SK-N-SH treated with all-trans-retinoic acid at 6 μM for 48 hours (cell line): ENCODE measurements around the gene KIF6.

Experiments
- ATAC-seq: fragments of 200-7000 bp; cut with Tn5 transposase; 3 replicates; pipeline ENCODE4 v1.9.1; 2020; ENCODE audit warnings: mild to moderate bottlenecking, moderate library complexity
- ARNTL ChIP-seq: fragments of 450-650 bp; formaldehyde crosslinking; IDR thresholded peaks from 2 replicates; pipeline ENCODE4 v1.5.0; 2020; ENCODE audit warnings: low read depth, mild to moderate bottlenecking, moderate library complexity, borderline replicate concordance
- BACH2 ChIP-seq: fragments of 250-450 bp; sonication (Bioruptor Pico); IDR thresholded peaks from 2 replicates; pipeline ENCODE4 v1.9.0; 2021; ENCODE audit warnings: mild to moderate bottlenecking, borderline replicate concordance
- CREB5 ChIP-seq: fragments of 250-450 bp; sonication (Bioruptor Pico); IDR thresholded peaks from 2 replicates; pipeline ENCODE4 v1.5.1; 2020; ENCODE audit warnings: low read depth, mild to moderate bottlenecking, moderate library complexity
- CSDC2 ChIP-seq: fragments of 250-450 bp; sonication (Bioruptor Pico); IDR thresholded peaks from 2 replicates; pipeline ENCODE4 v1.5.0; 2020; ENCODE audit warnings: mild to moderate bottlenecking, moderate library complexity
- ESRRG ChIP-seq: fragments of 250-450 bp; sonication (Bioruptor Pico); IDR thresholded peaks from 2 replicates; pipeline ENCODE4 v1.6.1; 2021; ENCODE audit warnings: mild to moderate bottlenecking
- GLIS3 ChIP-seq: fragments of 250-450 bp; sonication (Bioruptor Pico); IDR thresholded peaks from 2 replicates; pipeline ENCODE4 v1.5.0; 2020; ENCODE audit warnings: mild to moderate bottlenecking, moderate library complexity
- ISL1 ChIP-seq: fragments of 250-450 bp; sonication (Bioruptor Pico); IDR thresholded peaks from 2 replicates; pipeline ENCODE4 v2.1.2; 2022; ENCODE audit warnings: mild to moderate bottlenecking, moderate library complexity
- OSR1 ChIP-seq: fragments of 250-450 bp; sonication (Bioruptor Pico); IDR thresholded peaks from 2 replicates; pipeline ENCODE4 v1.8.0; 2022; ENCODE audit warnings: moderate library complexity, mild to moderate bottlenecking, inconsistent platforms
- PATZ1 ChIP-seq: fragments of 250-450 bp; sonication (Bioruptor Pico); IDR thresholded peaks from 2 replicates; pipeline ENCODE4 v1.8.0; 2020; ENCODE audit warnings: mild to moderate bottlenecking, moderate library complexity, borderline replicate concordance
- POU6F1 ChIP-seq: fragments of 250-450 bp; sonication (Bioruptor Pico); IDR thresholded peaks from 2 replicates; pipeline ENCODE4 v1.8.0; 2021; ENCODE audit warnings: low read depth, mild to moderate bottlenecking, moderate library complexity, borderline replicate concordance
- RARB ChIP-seq: fragments of 250-450 bp; sonication (Bioruptor Pico); IDR thresholded peaks from 2 replicates; pipeline ENCODE4 v1.8.0; 2021; ENCODE audit warnings: mild to moderate bottlenecking, moderate library complexity
- SNAI2 ChIP-seq: fragments of 250-450 bp; sonication (Bioruptor Pico); IDR thresholded peaks from 2 replicates; pipeline ENCODE4 v1.5.0; 2020; ENCODE audit warnings: mild to moderate bottlenecking, moderate library complexity
- TOX ChIP-seq: fragments of 250-450 bp; sonication (Bioruptor Pico); IDR thresholded peaks from 2 replicates; pipeline ENCODE4 v1.8.0; 2021; ENCODE audit warnings: mild to moderate bottlenecking, moderate library complexity, borderline replicate concordance
- TSHZ2 ChIP-seq: fragments of 250-450 bp; sonication (Bioruptor Pico); IDR thresholded peaks from 2 replicates; pipeline ENCODE4 v1.5.0; 2020; ENCODE audit warnings: mild to moderate bottlenecking, moderate library complexity
- ZFP3 ChIP-seq: fragments of 250-450 bp; sonication (Bioruptor Pico); IDR thresholded peaks from 2 replicates; pipeline ENCODE4 v1.5.0; 2020; ENCODE audit warnings: mild to moderate bottlenecking, moderate library complexity
- ZFP30 ChIP-seq: fragments of 450-650 bp; formaldehyde crosslinking; IDR thresholded peaks from 2 replicates; pipeline ENCODE4 v1.5.0; 2022; ENCODE audit warnings: mild to moderate bottlenecking, moderate library complexity
- ZNF565 ChIP-seq: fragments of 450-650 bp; formaldehyde crosslinking; conservative IDR thresholded peaks from 2 replicates; pipeline ENCODE4 v1.5.0; 2020; ENCODE audit warnings: low read depth, mild to moderate bottlenecking, moderate library complexity
- ZNF70 ChIP-seq: fragments of 450-650 bp; formaldehyde crosslinking; IDR thresholded peaks from 2 replicates; pipeline ENCODE4 v1.5.0; 2020; ENCODE audit warnings: mild to moderate bottlenecking, moderate library complexity
- ZNF8 ChIP-seq: fragments of 450-650 bp; formaldehyde crosslinking; IDR thresholded peaks from 2 replicates; pipeline ENCODE4 v1.5.0; 2020; ENCODE audit warnings: mild to moderate bottlenecking, moderate library complexity
- TF ChIP-seq, protein P1 (sequence below): fragments of 250-450 bp; sonication (Bioruptor Pico); IDR thresholded peaks from 2 replicates; pipeline ENCODE4 v1.5.1; 2021; ENCODE audit warnings: mild to moderate bottlenecking, moderate library complexity

The KIF6 gene

DNA sequence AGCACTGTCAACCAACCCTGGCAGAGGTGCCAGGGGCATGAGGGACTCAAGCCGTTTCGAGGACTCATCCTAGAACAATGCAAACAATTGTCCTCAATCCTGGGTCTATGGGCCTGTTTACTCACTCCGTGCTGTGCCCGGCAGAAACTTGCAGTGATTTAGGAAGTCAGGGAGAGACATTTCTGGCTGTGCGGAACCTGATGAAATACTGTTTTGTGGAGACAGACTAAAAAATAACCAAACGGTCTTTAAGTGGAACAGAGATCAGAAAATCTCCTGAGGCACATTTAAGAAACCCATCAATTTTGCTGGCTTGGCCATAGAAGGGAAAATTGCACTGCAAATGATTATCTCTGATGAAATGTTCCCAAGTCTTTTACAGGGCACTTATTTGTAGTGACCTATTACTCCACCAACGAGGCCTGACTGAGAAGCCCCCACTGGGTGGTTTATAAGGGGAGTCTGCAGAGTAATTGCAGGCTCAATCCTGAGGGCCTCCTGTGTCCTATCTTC is 322.9 kb downstream of the KIF6 start:
- no peak for ATAC-seq
- TF ChIP-seq RARB (CRISPR knock-in tag) (no peak), PATZ1 (CRISPR knock-in tag) (no peak), CREB5 (no peak), GLIS3 (no peak), SNAI2 (CRISPR knock-in tag) (no peak), ZNF565 (CRISPR knock-in tag) (no peak), ZNF70 (CRISPR knock-in tag) (no peak), ZFP3 (no peak), CSDC2 (CRISPR knock-in tag) (no peak), TOX (CRISPR knock-in tag) (no peak)

GRCh38 chr6:39401376-39401775 is 323.8 kb downstream of the KIF6 start:
- no peak for ATAC-seq
- TF ChIP-seq POU6F1 (CRISPR knock-in tag) (no peak), TOX (CRISPR knock-in tag) (no peak), ZNF8 (CRISPR knock-in tag) (no peak), GLIS3 (no peak), BACH2 (CRISPR knock-in tag) (no peak), ZFP3 (no peak), RARB (CRISPR knock-in tag) (no peak), ESRRG (no peak), PATZ1 (CRISPR knock-in tag) (no peak), SNAI2 (CRISPR knock-in tag) (no peak), ZFP30 (CRISPR knock-in tag) (no peak)

DNA sequence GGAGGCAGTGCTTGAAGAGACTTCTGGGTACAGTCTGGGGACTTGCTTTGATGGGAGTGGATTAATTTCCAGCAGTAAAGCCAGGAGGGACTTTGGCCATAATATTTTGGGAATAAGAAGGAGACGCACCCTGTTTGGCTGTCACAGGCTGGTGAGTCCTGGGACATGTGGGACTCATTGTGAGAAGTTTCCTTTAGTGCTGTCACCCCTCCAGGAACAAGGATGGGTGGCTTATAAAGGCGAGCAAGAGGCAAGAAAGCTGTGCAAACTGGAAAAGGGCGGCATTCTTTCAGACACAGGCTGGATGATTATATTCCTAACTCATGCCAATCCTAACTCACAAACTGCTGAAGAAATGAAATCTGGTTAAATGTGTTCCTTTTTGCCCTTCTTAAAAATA is 325.2 kb downstream of the KIF6 start:
- no peak for TF ChIP-seq CSDC2 (CRISPR knock-in tag)
- TF ChIP-seq, protein P1, sequence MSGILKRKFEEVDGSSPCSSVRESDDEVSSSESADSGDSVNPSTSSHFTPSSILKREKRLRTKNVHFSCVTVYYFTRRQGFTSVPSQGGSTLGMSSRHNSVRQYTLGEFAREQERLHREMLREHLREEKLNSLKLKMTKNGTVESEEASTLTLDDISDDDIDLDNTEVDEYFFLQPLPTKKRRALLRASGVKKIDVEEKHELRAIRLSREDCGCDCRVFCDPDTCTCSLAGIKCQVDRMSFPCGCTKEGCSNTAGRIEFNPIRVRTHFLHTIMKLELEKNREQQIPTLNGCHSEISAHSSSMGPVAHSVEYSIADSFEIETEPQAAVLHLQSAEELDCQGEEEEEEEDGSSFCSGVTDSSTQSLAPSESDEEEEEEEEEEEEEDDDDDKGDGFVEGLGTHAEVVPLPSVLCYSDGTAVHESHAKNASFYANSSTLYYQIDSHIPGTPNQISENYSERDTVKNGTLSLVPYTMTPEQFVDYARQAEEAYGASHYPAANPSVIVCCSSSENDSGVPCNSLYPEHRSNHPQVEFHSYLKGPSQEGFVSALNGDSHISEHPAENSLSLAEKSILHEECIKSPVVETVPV (CRISPR knock-in tag): no peak
- TF ChIP-seq GLIS3: no peak
- TF ChIP-seq ZFP3: no peak
- TF ChIP-seq ISL1 (CRISPR knock-in tag): no peak
- TF ChIP-seq POU6F1 (CRISPR knock-in tag): no peak
- TF ChIP-seq TSHZ2 (CRISPR knock-in tag): no peak
- no peak for TF ChIP-seq ARNTL
- TF ChIP-seq ZNF8 (CRISPR knock-in tag): no peak
- TF ChIP-seq BACH2 (CRISPR knock-in tag): no peak
- TF ChIP-seq ZNF70 (CRISPR knock-in tag): no peak
- TF ChIP-seq SNAI2 (CRISPR knock-in tag): no peak
- no peak for TF ChIP-seq RARB (CRISPR knock-in tag)
- no peak for TF ChIP-seq TOX (CRISPR knock-in tag)
- no peak for TF ChIP-seq ESRRG
- no peak for TF ChIP-seq ZNF565 (CRISPR knock-in tag)
- no peak for TF ChIP-seq OSR1 (CRISPR knock-in tag)
- no peak for TF ChIP-seq ZFP30 (CRISPR knock-in tag)
- no peak for TF ChIP-seq CREB5
- no peak for ATAC-seq
